Panc1 (cell line): Measurements from ENCODE around the gene CLDN3. TPM values are rescaled to one million over a fixed set of nuclear protein-coding genes. Genes with fewer than 3 reads are reported as not detected.

Source experiments
- ATAC-seq: fragments of 200-7000 bp; cut with Tn5 transposase; 2 replicates; pipeline ENCODE4 v1.9.1; 2020; ENCODE audit warnings: mild to moderate bottlenecking, moderate library complexity
- BruUV-seq: library from RNA; stranded (reverse); fragments of 400-500 nt; replicated peaks from 2 replicates; lab custom pipeline; 2021; lab: Mats Ljungman, UMichigan
- CTCF ChIA-PET: fragments of 300-600 bp; sonication (Branson Sonifier 250); formaldehyde crosslinking; loops from one replicate; lab custom pipeline; 2022; ENCODE audit warnings: antibody characterized with exemption; lab: Charles Lee
- POLR2A ChIA-PET: fragments of 300-600 bp; sonication (Branson Sonifier 250); formaldehyde crosslinking; loops from one replicate; lab custom pipeline; 2022; ENCODE audit warnings: antibody characterized with exemption; lab: Charles Lee
- DNase-seq: peaks from one replicate; pipeline ENCODE4 v3.0.0-alpha.2; 2010; ENCODE audit warnings: low read depth, low spot score
- H3K27ac ChIP-seq: 2 replicates; pipeline ENCODE4 v1.5.1; 2011; ENCODE audit warnings: mild to moderate bottlenecking, low read length, inconsistent platforms
- H3K27me3 ChIP-seq: fragments of 200-500 bp; sonication (Bioruptor generic); 2 replicates; pipeline ENCODE4 v1.6.0; 2014; ENCODE audit warnings: low read length, inconsistent platforms; ENCODE audit not compliant: control insufficient read depth, insufficient read depth
- H3K36me3 ChIP-seq: fragments of 200-500 bp; sonication (Bioruptor generic); 2 replicates; pipeline ENCODE4 v1.5.1; 2014; ENCODE audit warnings: inconsistent platforms, mild to moderate bottlenecking, low read length, moderate library complexity; ENCODE audit not compliant: control insufficient read depth, insufficient read depth
- H3K4me1 ChIP-seq: 2 replicates; pipeline ENCODE4 v1.5.1; 2011; ENCODE audit warnings: inconsistent platforms, mild to moderate bottlenecking, low read length, moderate library complexity; ENCODE audit not compliant: control insufficient read depth, insufficient read depth
- H3K4me3 ChIP-seq, 2 experiments: 2 replicates each; pipeline ENCODE4 v1.5.1; 2011 to 2012; ENCODE audit warnings: low read depth in 2 of 2, low read length in 2 of 2, mild to moderate bottlenecking in 2 of 2, inconsistent platforms in 1 of 2, moderate library complexity in 1 of 2
- H3K9me3 ChIP-seq: fragments of 200-500 bp; sonication (Bioruptor generic); 2 replicates; pipeline ENCODE4 v1.5.1; 2014; ENCODE audit warnings: low read depth, mild to moderate bottlenecking, inconsistent platforms, low read length, moderate library complexity; ENCODE audit not compliant: control insufficient read depth, insufficient read depth
- CTCF ChIP-seq: fragments of 450-650 bp; IDR thresholded peaks from 2 replicates; pipeline ENCODE4 v1.5.1; 2017; ENCODE audit warnings: mild to moderate bottlenecking
- POLR2AphosphoS5 ChIP-seq: IDR thresholded peaks from 2 replicates; pipeline ENCODE4 v1.6.1; 2012; ENCODE audit warnings: mild to moderate bottlenecking, low read depth, low read length, moderate library complexity
- REST ChIP-seq, 2 experiments: IDR thresholded peaks; 2 replicates each; pipeline ENCODE4 v1.6.1; 2011 to 2012; ENCODE audit warnings: low read depth in 2 of 2, control low read depth in 1 of 2, low read length in 1 of 2, mild to moderate bottlenecking in 1 of 2, moderate library complexity in 1 of 2; ENCODE audit not compliant: insufficient read depth in 1 of 2
- SIN3A ChIP-seq: IDR thresholded peaks from 2 replicates; pipeline ENCODE4 v1.6.1; 2012; ENCODE audit warnings: low read depth, mild to moderate bottlenecking, low read length, moderate library complexity, borderline replicate concordance; ENCODE audit not compliant: insufficient read depth
- TCF7L2 ChIP-seq: IDR thresholded peaks from 2 replicates; pipeline ENCODE4 v1.6.1; 2011; ENCODE audit warnings: mild to moderate bottlenecking, low read depth, low read length, inconsistent platforms
- in situ Hi-C: cut with HindIII; loops from 2 replicates; pipeline ENCODE4 v1.10.0; 2016; ENCODE audit warnings: low sequenced_read_pairs, low pct_unique_long_range_greater_than_20kb
- intact Hi-C: fragments of 100-400 bp; cut with micrococcal nuclease; formaldehyde crosslinking; loops from one replicate; pipeline ENCODE4 v1.10.0; 2022; ENCODE audit not compliant: unreplicated experiment
- total RNA-seq: library from RNA; stranded (reverse); gene quantifications from one replicate; pipeline ENCODE4 v1.2.1, GENCODE V29; 2021; ENCODE audit not compliant: unreplicated experiment

Gene CLDN3
- total RNA-seq, 1 experiment from 2014 or later = 16.8 TPM

GRCh38 chr7:73762659-73762999 is 7.4 kb downstream of the CLDN3 start:
- no peak for ATAC-seq
- POLR2A ChIA-PET = no interaction called here
- no peaks in the 10 kb centered on the region for H3K27me3 ChIP-seq

GRCh38 chr7:73761854-73762658 is 8.0 kb downstream of the CLDN3 start:
- in situ Hi-C loops = no loop called here
- Histone ChIP-seq H3K36me3 (no peaks in the 10 kb centered on the region), H3K9me3 (no peaks in the 10 kb centered on the region), H3K27me3 (no peaks in the 10 kb centered on the region), H3K4me1 (0 out of 2 replicates have a peak, but pooled peaks cover 4% of the 10 kb centered on the region), H3K27ac (no peak overlapping the region), H3K4me3 (no peak overlapping the region)
- intact Hi-C loops = no loop called here
- BruUV-seq = TSS peak; percentile 69
- TF ChIP-seq REST (IDR thresholded peaks at IDR 0.05; ENCODE audit: insufficient read depth in 1 of 2, low read depth in 2 of 2, low read length in 1 of 2) (no peak), TCF7L2 (no peak), CTCF (no peak), SIN3A (no peak), POLR2AphosphoS5 (no peak)
- ChIA-PET POLR2A (no interaction called here), CTCF (no interaction called here)
- peak; percentile 39; the same call in 1 of the 2 replicates for ATAC-seq
- DNase-seq = no peak

More at GRCh38 chr7:73762659-73762999, 7.4 kb downstream of the CLDN3 start:
- H3K4me3 ChIP-seq = no peak overlapping the region
- TF ChIP-seq TCF7L2 (no peak), POLR2AphosphoS5 (no peak), SIN3A (no peak), CTCF (no peak), REST (IDR thresholded peaks at IDR 0.05; ENCODE audit: insufficient read depth in 1 of 2, low read depth in 2 of 2, low read length in 1 of 2) (no peak)
- no peak for DNase-seq
- 0 out of 2 replicates have a peak, but pooled peaks cover 4% of the 10 kb centered on the region for H3K4me1 ChIP-seq
- H3K36me3 ChIP-seq = no peaks in the 10 kb centered on the region
- BruUV-seq = no TSS peak
- H3K27ac ChIP-seq = no peak overlapping the region
- in situ Hi-C loops = no loop called here
- intact Hi-C loops = no loop called here
- CTCF ChIA-PET = no interaction called here
- H3K9me3 ChIP-seq = no peaks in the 10 kb centered on the region
